ENCODE data around the gene GATA5.

The GATA5 gene

DNA sequence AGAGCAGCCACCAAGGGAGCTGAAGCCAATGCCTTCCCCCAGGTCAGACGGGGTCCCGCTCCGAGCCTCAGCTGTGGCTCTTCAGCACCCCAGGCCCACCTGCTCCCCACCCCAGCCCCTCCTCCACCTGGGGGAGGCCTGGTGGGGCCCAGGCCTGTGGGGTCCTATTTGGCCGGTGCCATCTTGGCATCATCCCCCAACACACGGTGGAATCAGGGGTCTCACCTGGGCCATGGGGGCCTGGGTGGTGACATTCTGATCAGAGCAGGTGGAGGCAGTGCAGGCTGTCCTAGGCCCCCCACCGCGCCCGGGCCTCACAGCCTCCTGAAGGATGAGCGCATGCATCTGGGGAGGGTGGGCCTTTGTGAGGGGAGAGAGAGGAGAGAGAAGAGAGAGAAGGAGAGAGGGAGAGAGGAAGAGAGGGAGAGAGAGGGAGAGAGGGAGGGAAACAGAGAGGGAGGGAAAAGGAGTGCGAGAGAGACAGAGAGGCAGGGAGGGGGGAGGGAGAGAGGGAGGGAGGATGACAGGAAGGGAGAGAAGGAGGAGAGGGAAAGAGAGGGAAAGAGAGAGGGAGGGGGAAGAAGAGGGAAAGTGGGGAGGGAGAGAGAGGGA, 24.5 kb downstream of the GATA5 start:
- DNase-seq = no peak

DNA sequence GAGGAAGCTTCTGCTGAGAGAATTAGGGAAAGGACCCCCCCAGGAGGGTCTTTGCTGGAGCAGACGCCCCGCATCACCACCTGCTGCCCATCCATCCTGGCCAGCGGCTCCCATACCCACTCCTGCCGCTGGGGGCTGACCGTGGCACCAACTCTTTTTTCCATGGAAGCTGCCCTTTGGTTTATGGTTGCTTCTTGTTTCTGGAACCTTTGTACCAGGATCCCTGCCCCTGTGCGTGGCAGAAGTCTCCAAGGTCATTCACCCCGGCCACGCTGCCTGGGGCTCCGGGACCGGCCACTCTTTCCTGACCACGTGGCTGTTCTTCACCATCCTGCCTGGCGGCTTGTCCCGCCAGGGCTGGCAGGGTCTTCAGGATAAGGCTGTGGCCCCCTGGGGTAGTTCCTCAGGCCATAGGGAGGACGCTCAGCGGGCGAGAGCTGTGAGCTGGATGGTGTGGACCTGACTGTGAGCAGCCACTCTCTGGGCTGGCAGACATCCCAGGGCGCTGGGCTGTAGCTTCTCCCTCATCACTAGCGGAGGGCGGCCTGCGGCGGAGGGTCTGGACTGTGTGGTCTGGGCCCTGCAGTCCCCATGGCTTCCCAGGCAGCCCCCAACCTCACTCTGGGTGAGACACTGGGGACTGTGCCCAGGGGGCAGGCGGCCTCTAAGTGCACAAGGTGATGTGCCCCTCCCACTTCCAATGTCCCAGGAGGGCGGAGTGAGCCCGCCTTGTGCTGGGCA, 25.7 kb downstream of the GATA5 start:
- peak; percentile 47 for DNase-seq

DNA sequence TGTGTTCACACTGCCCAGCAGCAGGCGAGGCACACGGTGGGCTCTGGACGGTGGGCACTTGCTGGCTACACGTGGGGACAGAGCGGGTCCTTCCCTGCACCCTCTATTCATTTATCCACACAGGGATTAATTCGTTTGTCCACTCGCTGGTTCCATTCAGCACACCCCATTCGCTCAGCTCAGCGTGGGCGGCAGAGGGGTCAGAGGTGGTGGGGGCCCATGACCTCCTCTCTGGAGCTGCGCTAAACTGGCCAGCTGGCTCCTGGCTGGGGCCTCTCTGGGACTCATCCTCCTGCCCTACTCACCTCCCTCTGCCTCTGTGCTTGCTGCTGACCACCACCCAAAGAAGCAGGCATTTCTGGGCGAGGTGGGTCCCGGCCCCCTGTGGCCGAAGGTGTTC, 27.0 kb downstream of the GATA5 start:
- DNase-seq = no peak

DNA sequence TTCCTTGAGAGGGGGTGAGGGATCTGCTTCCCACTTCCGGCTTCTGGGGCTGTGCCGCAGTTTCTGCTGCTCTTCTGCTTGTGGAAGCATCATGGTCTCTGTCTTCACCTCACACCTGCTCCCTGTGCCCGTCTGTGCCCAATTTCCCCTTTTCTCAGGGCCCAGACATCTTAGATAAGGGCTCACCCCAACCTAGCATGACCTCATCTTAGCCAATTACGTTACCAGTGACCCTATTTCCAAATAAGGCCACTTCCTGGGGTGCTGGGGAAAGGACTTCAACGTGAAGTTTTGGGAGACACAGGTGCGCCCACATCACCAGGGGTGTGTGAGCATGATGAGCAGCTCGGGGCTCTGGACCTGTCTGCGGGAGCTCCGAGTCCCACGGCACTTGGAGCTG, 27.8 kb downstream of the GATA5 start:
- DNase-seq = no peak

DNA sequence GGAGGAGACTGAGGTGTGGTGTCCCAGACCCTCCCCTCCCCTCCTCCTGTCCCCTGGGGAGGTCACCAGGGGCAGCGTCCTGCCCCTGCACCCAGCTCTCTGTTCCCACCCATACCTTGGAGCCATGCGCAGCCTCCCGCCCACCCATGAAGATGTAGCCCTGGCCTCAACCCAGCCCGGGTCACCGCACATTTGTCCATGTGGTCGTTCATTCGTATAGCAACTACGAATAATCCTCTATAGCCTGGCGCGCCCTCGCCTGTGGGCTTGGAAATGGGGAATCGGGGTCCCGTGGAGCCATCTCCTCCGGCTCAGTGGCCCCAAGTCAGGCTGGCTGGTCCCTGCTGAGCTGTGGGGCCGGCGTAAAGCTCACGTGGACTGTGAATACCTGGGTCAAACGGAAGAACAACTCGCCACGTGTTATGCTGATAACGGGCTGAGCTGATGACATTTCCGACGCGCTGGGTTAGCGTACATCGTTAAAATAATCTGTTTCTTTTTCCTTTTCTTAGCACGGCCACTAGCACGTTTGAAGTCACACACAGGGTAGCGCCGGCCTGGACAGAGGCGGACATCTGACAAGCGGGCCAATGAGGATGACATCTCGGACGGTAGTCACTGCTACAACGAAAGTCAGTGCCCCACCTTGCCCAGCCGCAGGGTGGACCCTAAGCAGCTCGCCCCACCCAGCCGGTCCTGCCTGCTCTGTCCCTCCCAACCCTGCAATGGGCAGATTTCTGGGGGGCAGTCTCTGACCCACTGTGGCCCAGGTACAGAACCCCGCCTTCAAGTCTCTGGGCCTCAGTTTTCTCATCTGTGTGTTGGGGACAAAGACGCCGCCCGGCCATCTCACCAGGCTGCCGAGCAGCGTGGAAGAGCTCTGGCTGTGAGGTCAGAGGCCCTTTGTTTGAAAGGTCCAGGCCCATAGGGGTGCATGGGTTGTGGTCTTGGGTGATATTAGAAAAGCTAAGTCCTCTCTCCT, 28.6 kb downstream of the GATA5 start:
- no peak for DNase-seq

DNA sequence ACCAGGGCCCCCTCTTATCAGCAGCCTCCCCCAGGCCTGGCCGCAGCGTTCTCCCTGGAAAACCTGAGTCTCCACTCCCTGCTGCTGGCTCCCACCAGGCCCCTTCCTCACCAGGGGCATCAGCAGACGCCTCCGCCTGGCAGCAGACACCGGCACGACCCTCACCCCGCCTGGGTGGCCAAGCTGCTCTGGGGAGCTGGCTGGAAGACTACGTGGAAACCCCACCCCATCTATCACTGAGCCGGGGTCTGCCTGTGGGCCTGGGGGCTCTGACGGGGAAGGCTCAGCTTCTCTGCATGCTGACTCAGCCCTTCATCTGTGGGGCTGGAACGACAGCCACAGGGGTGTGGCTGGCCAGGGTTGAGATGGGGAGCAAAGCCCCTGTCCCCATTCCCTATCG, 29.3 kb downstream of the GATA5 start:
- no peak for DNase-seq

DNA sequence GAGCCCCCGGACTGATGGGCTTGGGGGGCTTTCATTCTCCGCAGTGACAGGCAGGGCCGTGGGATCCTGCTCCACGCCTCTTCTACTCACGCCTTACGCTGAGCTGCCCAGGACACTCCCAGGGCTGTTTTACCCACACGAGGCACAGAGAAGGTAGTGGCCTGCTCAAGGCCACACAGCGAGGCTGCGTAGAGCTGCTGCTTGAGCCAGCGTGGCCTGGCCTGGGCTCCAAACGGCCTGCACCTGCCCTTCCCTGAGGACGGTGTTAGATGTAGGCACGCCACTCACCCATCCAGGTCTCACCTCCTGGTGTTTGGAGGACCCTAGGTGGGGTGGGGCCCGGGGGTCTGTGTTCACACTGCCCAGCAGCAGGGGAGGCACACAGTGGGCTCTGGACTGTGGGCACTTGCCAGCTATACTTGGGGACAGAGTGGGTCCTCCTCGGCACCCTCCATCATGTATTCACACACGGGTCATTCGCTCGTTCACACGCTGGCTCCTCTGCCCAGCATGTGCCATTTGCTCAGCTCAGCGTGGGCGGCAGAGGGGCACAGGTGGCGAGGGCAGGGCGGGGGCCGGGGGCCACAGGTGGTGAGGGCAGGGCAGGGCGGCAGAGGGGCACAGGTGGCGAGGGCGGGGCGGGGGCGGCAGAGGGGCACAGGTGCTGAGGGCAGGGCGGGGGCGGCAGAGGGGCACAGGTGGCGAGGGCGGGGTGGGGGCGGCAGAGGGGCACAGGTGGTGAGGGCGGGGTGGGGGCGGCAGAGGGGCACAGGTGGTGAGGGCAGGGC, 30.0 kb downstream of the GATA5 start:
- no peak for DNase-seq

DNA sequence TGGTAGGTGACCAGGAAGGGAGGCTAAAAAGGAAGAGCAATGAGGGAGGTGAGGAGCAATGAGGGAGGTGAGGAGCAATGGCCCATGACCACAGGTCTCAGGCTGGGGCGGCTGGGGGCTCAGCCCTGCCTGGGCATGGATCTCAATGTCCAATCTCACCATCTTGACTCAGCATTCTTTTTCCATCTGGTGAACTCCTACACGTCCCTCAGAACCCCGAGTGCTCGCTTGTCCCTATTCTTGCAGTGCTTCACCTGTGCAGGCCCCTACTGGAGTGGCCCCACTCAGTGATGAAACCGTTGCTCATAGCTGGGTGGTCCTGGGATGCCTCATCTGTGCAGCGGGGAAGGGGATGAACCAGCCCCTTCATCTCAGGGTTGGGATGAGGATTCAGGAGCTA, 31.5 kb downstream of the GATA5 start:
- no peak for DNase-seq

DNA sequence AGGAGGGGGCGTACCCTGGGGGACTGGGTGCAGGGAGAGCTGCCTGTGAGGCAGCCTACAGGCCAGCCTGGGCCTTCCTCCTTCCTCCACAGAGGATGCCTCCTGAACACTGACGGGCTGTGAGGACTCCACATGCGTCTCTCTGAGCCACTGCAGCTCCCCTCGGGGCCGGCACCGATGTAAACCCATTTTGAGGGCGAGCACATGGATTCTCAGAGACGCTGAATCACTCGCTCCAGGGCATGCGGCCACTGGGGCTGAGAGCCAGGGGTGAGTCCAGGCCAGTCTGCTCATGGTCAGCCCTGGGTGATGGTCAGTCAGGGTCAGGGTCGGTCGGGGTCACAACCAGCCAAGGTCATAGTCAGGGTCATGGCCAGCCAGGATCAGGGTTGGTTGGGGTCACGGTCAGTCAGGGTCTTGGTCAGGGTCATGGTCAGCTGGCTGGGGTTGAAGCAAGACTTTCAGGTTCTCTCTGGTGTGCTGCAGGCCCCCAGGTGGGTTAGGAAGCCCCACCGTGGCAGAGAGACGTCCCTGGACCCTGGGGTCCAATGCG, 33.7 kb downstream of the GATA5 start:
- no peak for DNase-seq

DNA sequence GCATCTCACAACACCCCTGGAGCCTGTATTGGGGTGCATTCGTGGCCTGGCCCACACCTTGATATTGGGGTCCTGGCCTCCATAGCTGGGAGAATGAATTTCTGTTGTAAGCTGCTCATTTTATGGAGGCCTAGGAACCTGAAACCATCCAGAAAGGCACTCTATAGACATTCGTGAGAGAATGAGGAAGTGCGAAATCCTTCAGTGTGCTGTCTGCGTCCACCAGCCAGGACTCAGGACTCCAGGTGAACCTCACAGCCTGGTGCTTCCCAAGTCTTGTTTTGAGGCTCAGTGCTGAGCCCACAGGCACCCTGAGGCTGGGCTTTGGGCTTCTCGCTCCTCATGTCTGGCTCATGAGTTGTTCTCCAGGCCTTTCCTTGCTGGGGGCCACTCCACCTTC, 36.6 kb downstream of the GATA5 start:
- no peak for DNase-seq

DNA sequence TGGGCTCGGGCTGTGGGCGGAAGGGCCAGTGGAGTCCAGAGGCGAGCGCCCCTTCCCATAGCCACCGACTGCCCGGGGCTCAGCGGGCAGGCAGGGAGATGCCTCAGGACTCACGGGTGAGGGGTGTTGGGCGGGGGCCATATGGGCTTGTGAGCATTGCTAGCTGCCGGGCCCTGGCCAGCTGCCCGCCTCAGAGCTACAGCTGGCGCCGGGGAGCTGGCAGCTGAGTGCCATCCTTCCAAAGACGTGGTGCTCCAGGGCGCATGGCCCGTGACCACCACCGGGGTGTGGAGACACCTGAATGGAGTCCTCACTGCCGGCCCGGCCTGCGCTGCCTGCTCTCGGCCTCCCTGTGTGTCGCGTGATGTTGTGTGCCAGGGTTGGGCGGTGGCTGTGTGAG, 37.9 kb downstream of the GATA5 start:
- peak; percentile 30 for DNase-seq

DNA sequence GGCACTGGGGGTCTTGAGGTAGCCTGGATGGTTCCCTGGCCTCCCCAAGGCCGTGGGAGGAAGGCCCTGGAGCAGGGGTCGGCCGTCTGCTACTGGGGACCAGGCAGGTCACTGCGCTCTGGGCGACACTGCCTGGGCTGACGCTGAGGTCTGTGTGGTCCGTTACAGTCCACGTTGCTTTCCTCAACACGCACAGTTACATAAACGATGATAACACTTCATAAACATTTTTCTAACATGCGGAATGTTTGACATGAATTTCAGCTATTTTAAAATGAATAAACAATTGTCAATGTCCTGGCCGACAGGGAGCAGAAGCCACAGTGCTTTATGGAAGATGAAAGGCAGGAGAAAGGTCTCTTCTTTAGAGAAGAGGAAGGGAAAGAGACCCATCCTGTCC, 38.3 kb downstream of the GATA5 start:
- DNase-seq = no peak

DNA sequence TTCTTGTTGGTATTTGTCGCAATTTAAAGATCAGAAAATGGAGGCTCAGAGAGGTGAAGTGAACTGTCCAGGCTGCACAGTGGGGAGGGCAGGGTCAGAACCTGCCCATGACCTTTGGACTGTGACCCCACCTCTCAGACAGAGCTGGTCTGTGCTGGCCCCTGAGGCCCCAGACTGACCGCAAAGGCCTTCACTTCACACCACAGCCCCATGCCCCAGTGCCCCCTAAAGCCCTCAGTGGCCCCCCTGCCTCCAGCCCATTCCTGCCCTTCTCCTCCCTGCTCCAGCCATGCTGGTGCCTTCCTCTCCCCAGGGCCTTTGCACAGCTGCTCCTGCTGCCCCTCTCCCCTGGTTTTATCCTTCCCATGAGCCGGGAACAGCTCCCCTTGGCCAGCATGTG, 39.1 kb downstream of the GATA5 start:
- DNase-seq = no peak

DNA sequence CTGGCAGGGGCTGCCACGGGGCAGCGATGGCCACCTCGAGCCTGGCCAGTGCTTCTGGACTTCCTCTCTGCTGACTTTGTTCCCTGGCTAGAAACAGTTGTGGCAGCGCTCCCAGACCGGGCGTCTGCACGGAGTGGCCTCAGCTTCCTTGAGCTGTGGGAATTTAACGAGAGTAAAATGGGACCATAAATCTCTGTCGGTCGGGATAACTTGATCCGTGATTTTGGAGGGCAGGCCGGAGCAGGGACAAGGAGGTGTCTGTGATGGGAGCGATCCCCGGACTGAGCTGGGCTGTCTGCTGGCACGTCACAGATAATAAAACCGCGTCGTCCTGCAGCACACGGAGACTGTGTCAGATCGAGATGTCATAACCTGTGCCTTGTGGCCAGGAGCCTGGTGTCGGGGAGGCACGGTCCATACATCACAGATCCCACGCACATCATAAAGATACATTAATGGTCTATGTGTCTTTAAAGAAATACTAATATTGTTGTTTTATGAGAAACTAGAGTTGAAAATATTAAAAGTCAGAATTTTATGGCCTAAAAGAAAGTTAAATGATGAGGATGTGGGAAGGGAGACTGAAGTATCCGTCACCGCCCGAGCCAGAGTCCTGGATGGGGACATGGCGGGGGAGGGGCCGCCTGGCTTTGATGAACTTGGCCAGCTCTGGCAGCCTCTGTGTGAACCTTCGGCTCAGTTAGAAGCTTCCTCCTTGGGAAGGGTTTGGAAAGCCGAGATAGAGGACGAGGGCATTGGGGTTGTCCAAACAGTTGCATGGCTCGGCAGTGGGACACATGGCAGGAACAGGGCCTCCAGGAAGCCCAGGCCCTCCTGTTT, 41.9 kb downstream of the GATA5 start:
- DNase-seq = no peak

DNA sequence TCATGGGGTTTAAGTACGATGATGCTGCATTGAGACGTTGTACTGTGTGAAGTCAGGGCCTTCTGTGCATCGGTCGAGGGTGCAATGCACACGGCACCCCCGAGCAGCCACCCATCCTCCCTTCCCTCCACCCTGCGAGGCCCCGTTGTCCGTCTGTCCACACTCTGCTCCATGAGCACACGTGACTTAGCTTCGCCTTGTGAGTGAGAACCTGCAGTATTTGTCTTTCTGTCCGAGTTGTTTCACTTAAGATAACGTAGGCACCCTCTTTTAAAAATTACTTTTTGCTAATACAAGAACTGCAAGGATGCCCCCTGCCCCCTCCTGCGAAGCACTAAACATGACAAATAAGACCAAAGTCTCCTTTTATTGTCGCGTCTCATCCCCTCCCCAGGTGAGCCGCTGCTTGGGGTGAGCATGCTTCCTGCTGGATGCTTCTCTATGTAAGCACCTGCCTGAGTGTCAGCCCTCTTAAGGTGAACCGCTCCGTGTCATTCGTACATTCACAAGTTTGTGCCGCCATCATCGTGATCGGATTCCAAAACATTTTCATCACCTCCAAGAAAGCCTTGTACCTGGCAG, 44.8 kb downstream of the GATA5 start:
- peak; percentile 50 for DNase-seq

DNA sequence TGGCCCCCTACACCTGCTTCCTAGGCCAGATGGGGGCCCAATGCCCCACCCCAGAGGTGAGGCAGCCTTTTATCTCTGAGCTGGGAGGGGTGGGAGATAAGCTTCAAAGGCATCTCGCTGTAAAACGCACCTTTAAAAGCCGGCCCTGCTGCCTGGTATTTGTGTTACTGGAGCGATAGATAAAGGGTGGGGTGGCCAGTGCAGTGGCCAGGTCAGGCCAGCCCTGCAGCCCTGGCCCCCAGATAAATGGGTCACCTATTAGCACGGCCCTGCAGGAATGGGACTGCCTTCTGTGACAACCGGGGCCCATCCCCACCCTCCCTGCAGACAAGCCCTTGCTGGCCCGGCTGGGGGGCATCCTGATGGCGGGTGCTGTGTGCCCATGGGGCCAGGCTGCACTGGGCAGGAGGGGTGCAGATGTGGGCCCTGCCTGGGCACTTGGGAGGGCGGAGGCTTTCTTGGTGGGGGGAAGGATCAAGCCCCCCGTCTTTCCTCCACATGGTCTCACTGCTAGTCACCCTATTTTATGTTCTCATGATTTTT, 45.4 kb downstream of the GATA5 start:
- DNase-seq = no peak

DNA sequence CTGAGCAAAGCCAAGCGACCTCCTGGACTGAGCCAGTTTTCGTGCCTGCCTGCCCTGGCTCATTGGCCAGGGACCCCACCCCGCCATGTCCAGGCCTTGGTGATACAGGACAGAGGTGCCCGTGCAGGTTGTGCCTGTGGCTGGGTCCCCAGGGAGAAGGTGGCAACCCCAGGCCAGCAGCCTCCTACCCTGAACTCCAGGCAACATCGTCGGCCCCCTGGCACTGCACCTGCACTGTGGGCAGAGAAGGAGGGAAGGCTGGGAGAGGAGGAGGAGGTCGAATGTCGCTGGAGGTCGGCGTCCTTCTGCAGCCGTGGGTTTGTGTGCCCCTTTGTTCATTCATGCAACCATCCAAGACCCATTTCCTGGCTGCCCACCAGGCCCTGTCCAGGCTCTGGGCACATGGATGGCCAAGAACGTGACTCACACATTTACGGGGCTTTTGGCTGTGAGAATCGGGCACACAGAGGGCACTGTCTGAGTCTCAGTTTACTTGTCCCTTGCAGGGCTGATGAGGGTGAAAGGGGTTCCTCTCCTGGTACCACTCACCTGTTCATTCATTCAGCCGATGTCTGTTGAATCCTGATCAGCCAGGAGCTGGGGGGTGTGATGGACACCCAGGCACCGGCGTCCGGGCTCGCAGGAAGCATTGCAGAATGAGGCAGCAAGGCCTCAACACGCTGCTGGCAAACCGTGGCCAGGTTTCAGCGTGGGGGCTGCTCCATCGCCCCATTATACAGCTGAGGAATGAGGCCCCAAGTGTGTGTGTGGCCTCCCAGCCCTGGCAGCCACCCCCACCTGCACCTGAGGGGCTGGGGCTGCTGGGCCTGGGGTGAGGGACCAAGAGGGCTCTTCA, 46.1 kb downstream of the GATA5 start:
- no peak for DNase-seq

DNA sequence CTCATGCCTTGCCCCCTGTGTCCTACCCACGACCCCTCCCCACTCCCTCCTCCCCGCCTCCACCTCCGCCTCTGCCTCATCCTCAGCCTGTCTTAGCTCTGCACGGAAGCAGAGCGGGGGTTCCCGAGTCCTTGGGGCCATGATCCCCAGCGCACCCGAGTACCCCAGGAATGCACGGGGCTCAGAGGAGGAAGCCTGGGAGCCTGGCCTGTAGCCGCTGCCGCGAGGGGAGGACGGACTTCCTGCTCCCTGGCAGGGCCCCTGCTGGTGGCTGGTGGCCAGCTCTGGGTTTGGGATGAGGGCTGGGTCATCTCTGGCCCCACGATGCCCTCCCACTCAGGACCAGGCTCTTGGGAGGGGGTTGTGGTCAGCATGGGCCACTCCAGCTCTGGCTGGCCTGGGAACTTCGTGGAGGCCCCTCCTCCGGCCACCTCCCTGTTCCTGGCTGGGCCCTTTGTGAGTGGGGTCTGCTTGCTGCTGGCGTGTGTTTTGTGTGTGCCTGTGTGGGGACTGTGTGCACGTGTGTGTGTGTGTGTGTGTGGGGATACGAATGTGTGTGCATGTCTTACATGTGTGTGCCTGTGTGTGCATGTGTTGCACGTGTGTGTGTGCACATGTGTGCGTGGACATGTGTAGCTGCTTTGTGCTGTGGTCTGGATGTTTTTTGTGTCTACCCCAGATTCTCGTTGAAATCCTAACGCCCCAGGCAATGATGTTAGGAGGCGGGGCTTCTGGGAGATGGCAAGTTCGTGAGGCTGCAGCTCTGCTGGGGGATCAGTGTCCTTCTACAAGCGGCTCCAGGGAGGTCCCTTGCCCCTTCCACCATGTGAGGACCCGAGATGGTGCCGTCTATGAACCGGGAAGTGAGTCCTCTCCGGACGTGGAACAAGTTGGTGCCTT, 47.1 kb downstream of the GATA5 start:
- no peak for DNase-seq

DNA sequence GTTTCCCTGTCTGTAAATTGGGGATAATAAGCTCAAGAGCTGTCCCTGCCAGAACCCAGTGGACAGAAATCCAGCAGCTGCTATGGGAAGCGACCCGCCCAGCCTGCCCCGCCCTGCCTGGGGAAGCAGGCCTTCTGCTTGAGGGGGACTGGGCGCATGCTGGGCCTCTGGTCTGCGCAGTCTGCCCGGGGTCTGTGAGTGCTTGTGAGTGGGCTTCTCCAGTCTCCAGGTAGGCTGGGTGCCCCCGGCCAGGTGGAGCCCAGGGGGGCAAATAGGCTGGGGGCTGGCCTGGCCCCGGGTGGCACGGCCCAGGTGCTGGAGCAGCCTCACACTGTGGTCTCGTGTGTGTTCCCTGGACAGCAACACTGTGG, 47.8 kb downstream of the GATA5 start:
- DNase-seq = no peak
